Activated naive CD8-positive, alpha-beta T cell treated with anti-CD3 and anti-CD28 coated beads, Interleukin-2, amount 10 ng/mL, durations not matched to agents 7 days and 5 days (primary cell): ENCODE results near the gene MYH7B. TPM values are rescaled to one million over a fixed set of nuclear protein-coding genes. Genes with fewer than 3 reads are reported as not detected.

ENCODE experiments used
- ATAC-seq: fragments of 150-1000 bp; cut with Tn5 transposase; one replicate; pipeline ENCODE4 v1.10.0; 2021; ENCODE audit warnings: low read depth, moderate library complexity
- POLR2A ChIA-PET: fragments of 350-600 bp; sonication (Branson Sonifier 250); formaldehyde crosslinking; loops from one replicate; lab custom pipeline; 2021; ENCODE audit warnings: antibody characterized with exemption; lab: Charles Lee
- DNase-seq: peaks from one replicate; pipeline ENCODE4 v3.0.0; 2021
- H3K27ac Mint-ChIP-seq: one replicate; pipeline ENCODE4 v1.8.0; 2022; ENCODE audit warnings: mild to moderate bottlenecking, mixed read lengths
- H3K27me3 Mint-ChIP-seq: one replicate; pipeline ENCODE4 v1.8.0; 2022; ENCODE audit warnings: mild to moderate bottlenecking, moderate library complexity, mixed read lengths
- H3K36me3 Mint-ChIP-seq: one replicate; pipeline ENCODE4 v1.8.0; 2021; ENCODE audit warnings: mild to moderate bottlenecking, mixed read lengths
- H3K4me1 Mint-ChIP-seq: one replicate; pipeline ENCODE4 v1.8.0; 2021; ENCODE audit warnings: mixed read lengths
- H3K4me3 Mint-ChIP-seq: one replicate; pipeline ENCODE4 v1.8.0; 2022; ENCODE audit warnings: mild to moderate bottlenecking, moderate library complexity, mixed read lengths
- H3K9me3 Mint-ChIP-seq: one replicate; pipeline ENCODE4 v1.8.0; 2021; ENCODE audit warnings: mixed read lengths
- total RNA-seq, 2 experiments: library from RNA; stranded (reverse); gene quantifications; one replicate each; pipeline ENCODE4 v1.2.3, GENCODE V29; 2021

The MYH7B gene
- total RNA-seq, 2 experiments from 2014 or later, result 0.20 to 0.55 TPM

- H3K4me3 Mint-ChIP-seq, result no peak overlapping the region
- POLR2A ChIA-PET, result no interaction called here
- peaks cover 6% of the 10 kb centered on the region for H3K27me3 Mint-ChIP-seq
- no peak overlapping the region for H3K27ac Mint-ChIP-seq
- H3K4me1 Mint-ChIP-seq, result no peaks in the 10 kb centered on the region
- no peaks in the 10 kb centered on the region for H3K36me3 Mint-ChIP-seq
- DNase-seq (no peak), ATAC-seq (no peak)
- H3K9me3 Mint-ChIP-seq, result no peaks in the 10 kb centered on the region
Measured at GRCh38 chr20:34970846-34971560, 15.3 kb downstream of the MYH7B start.

DNA sequence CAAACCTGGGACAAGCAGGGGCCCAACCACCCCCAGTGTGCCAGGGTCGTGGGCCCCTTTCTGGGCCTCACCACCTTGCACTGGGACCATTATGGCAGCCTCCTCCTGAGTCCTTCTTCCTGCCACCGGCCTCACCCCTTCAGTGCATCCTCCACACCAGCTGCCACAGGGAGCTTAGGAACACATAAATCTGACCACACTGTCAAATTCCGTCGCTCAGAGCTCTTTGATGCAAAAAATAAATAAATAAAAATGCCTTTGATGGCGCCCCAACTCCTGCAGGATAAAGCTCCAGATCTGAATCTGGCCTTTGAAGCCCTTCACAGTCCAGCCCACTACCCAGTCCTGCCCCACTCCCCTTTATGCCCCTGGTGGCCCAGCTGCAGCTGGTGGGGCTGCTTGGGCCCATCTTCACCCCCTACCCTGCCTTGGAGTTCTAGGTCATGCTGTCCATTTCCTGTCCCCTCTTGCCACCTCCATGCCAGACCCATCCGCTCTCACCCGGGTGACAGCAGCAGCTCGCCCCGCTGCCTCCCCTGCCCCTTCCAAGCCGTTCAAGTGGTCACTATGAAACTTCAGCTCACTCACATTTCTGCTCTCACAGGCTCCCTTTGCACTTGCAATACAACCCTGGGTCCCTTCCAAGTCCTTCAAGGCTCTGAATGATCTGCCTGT lies 16.0 kb downstream of the MYH7B start:
- H3K4me3 Mint-ChIP-seq, result no peak overlapping the region
- no peak for ATAC-seq
- POLR2A ChIA-PET, result interaction anchor here (0.5 kb wide), 1 partner anchor 12 kb away, joined by 4 read pairs; no protein-coding TSS in a partner anchor
- H3K9me3 Mint-ChIP-seq, result no peaks in the 10 kb centered on the region
- H3K4me1 Mint-ChIP-seq, result no peaks in the 10 kb centered on the region
- H3K27ac Mint-ChIP-seq, result no peak overlapping the region
- no peaks in the 10 kb centered on the region for H3K36me3 Mint-ChIP-seq
- peaks cover 6% of the 10 kb centered on the region for H3K27me3 Mint-ChIP-seq
- no peak for DNase-seq

- POLR2A ChIA-PET, result no interaction called here
- Mint-ChIP-seq H3K27ac (no peak overlapping the region), H3K27me3 (peaks cover 6% of the 10 kb centered on the region), H3K36me3 (no peaks in the 10 kb centered on the region), H3K4me1 (no peaks in the 10 kb centered on the region), H3K4me3 (no peak overlapping the region), H3K9me3 (no peaks in the 10 kb centered on the region)
- no peak for DNase-seq
- no peak for ATAC-seq
Measured at GRCh38 chr20:34974246-34974645, 18.6 kb downstream of the MYH7B start.

DNA sequence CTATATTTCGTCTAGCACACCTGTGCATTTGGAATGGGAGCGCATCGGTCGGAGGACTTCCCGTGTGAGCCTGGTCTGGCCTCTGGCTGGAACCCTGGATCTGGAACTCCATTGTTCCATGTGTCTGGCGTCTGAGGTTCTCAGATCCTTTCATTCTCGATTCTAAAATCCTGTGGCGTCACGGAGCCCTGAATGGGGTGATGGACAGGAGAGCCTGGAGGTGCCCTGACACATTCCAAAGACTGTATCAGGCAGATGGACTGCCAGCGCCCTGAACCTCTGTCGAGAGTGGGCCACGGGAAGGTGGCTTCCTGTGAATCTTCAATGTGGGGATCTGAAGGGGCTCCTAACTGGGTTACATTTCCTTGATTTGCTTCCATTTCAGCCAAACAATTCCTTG lies 20.6 kb downstream of the MYH7B start:
- Mint-ChIP-seq H3K9me3 (no peaks in the 10 kb centered on the region), H3K36me3 (no peaks in the 10 kb centered on the region), H3K27ac (no peak overlapping the region), H3K27me3 (peaks cover 7% of the 10 kb centered on the region), H3K4me1 (no peaks in the 10 kb centered on the region), H3K4me3 (no peak overlapping the region)
- DNase-seq (no peak), ATAC-seq (no peak)
- POLR2A ChIA-PET, result no interaction called here

GRCh38 chr20:34977365-34978091 lies 21.9 kb downstream of the MYH7B start:
- DNase-seq (no peak), ATAC-seq (no peak)
- POLR2A ChIA-PET, result interaction anchor here (0.5 kb wide), 1 partner anchor 79 kb away, joined by 3 read pairs; no protein-coding TSS in a partner anchor
- Mint-ChIP-seq H3K27me3 (peaks cover 8% of the 10 kb centered on the region), H3K27ac (no peak overlapping the region), H3K36me3 (no peaks in the 10 kb centered on the region), H3K9me3 (no peaks in the 10 kb centered on the region), H3K4me3 (no peak overlapping the region), H3K4me1 (no peaks in the 10 kb centered on the region)

DNA sequence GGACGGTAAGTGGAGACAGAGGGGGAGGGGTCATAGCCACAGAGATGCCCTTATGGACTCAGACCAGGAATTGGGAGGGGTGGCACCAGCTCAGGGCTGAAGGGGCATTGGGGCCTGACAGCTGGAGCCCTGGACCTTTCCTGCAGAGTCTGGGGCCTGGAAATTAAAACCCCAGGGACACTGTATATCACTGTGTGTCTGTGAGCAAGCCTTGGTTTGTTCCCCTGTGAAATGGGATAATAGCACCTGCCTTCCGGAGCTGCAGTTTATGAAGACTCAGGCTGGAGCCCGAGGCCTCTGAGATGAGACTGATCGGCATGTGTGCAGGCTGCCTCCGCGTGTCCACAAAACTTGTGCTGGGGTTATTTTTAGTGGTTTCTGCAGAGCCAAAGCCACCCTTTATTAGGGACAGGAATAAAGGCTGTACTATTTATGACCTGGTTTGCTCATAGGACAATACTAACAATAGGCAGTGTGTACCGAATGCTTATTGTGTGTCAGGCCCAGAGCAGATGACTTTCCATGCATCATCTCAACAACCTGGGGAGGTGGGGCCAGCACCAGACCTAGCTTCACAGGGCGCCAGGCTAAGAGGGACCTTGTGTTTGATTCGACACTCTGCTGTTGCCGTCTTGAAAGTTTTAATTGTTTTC lies 22.6 kb downstream of the MYH7B start:
- DNase-seq (no peak), ATAC-seq (no peak)
- H3K9me3 Mint-ChIP-seq, result no peaks in the 10 kb centered on the region
- H3K4me1 Mint-ChIP-seq, result no peaks in the 10 kb centered on the region
- POLR2A ChIA-PET, result no interaction called here
- H3K36me3 Mint-ChIP-seq, result no peaks in the 10 kb centered on the region
- H3K4me3 Mint-ChIP-seq, result no peak overlapping the region
- H3K27me3 Mint-ChIP-seq, result peaks cover 7% of the 10 kb centered on the region
- H3K27ac Mint-ChIP-seq, result no peak overlapping the region

- no peak overlapping the region for H3K4me3 Mint-ChIP-seq
- DNase-seq, result no peak
- no peaks in the 10 kb centered on the region for H3K36me3 Mint-ChIP-seq
- POLR2A ChIA-PET, result no interaction called here
- H3K9me3 Mint-ChIP-seq, result no peaks in the 10 kb centered on the region
- peaks cover 9% of the 10 kb centered on the region for H3K27me3 Mint-ChIP-seq
- H3K4me1 Mint-ChIP-seq, result no peaks in the 10 kb centered on the region
- ATAC-seq, result no peak
- H3K27ac Mint-ChIP-seq, result no peak overlapping the region
Measured at GRCh38 chr20:34979366-34980153, 23.9 kb downstream of the MYH7B start.

DNA sequence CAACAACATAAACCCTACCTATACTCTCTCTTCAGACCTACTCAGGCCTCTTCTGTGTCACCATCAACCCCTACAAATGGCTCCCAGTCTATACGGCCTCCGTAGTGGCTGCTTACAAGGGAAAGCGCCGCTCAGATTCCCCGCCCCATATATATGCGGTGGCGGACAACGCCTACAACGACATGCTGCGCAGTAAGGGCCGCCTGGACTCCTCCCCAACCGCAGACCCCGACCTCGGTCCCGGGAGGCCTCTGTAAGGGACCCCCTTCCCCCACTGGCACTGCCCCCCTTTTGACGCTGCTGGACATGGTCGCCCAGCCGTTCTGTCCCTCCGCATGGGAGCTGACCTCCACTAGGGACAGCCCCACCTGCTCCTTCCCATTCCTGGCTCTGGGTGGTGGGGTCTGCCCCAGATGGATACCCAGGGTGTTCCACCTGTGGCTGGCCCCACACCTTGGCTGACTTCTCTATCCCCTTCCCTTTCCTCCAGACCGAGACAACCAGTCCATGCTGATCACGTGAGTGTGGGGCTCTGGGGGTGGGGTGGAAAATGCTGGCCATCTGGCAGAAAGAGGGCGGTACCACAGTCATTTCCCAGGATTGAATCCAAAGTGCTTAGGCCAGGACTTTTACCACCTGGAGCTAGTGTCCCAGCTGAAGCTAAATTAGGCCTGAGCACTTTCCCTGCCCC lies 25.0 kb downstream of the MYH7B start:
- DNase-seq, result no peak
- H3K4me1 Mint-ChIP-seq, result peaks cover 2% of the 10 kb centered on the region
- peaks cover 9% of the 10 kb centered on the region for H3K27me3 Mint-ChIP-seq
- H3K36me3 Mint-ChIP-seq, result no peaks in the 10 kb centered on the region
- ATAC-seq, result no peak
- POLR2A ChIA-PET, result no interaction called here
- no peak overlapping the region for H3K4me3 Mint-ChIP-seq
- H3K27ac Mint-ChIP-seq, result no peak overlapping the region
- no peaks in the 10 kb centered on the region for H3K9me3 Mint-ChIP-seq

DNA sequence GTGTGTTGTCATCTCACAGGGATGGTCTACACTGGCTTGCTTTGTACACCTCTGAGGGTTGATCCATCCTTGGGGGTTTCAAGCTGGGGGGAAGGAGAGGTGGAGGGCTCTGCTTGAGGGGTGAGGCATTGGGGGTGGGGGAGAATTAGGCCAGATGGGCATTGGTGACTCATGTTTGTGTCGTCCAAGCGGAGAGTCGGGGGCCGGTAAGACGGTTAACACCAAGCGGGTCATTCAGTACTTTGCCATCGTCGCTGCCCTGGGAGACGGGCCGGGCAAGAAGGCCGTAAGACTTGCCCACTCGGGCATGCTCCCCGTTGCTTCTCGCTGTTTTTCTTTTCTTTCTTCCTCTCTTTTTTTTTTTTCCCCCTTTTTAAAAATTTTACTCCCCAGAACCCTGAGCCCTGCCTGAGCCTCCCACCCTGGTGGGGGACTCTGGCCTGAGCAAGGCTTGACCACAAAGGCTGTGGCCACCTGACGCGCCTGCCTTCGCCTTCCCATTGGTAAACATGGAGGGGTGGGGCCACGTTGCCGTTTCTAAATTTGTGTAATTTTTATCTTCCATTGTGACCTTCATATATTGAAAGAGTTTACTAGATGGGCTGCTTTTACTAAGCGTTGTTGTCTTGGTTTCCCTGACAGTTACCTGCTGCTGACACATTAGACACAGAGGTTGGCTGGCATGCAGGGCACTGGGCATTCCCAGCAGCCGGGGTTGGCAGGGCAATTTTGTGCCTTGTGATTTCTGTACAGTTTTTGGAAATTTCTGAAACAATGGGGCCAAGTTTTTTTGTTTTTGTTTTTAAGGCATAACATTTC lies 26.8 kb downstream of the MYH7B start:
- H3K36me3 Mint-ChIP-seq, result no peaks in the 10 kb centered on the region
- H3K4me1 Mint-ChIP-seq, result peaks cover 2% of the 10 kb centered on the region
- no peak for DNase-seq
- no peak overlapping the region for H3K27ac Mint-ChIP-seq
- no peak for ATAC-seq
- no peak overlapping the region for H3K4me3 Mint-ChIP-seq
- H3K27me3 Mint-ChIP-seq, result peaks cover 9% of the 10 kb centered on the region
- POLR2A ChIA-PET, result no interaction called here
- no peaks in the 10 kb centered on the region for H3K9me3 Mint-ChIP-seq

GRCh38 chr20:34983089-34983820 lies 27.6 kb downstream of the MYH7B start:
- no peaks in the 10 kb centered on the region for H3K36me3 Mint-ChIP-seq
- POLR2A ChIA-PET, result interaction anchor here (0.7 kb wide), 1 partner anchor 11 kb away, joined by 4 read pairs; no protein-coding TSS in a partner anchor
- H3K27ac Mint-ChIP-seq, result no peak overlapping the region
- H3K9me3 Mint-ChIP-seq, result no peaks in the 10 kb centered on the region
- no peak for DNase-seq
- H3K27me3 Mint-ChIP-seq, result peaks cover 9% of the 10 kb centered on the region
- H3K4me3 Mint-ChIP-seq, result no peak overlapping the region
- peaks cover 2% of the 10 kb centered on the region for H3K4me1 Mint-ChIP-seq
- no peak for ATAC-seq

DNA sequence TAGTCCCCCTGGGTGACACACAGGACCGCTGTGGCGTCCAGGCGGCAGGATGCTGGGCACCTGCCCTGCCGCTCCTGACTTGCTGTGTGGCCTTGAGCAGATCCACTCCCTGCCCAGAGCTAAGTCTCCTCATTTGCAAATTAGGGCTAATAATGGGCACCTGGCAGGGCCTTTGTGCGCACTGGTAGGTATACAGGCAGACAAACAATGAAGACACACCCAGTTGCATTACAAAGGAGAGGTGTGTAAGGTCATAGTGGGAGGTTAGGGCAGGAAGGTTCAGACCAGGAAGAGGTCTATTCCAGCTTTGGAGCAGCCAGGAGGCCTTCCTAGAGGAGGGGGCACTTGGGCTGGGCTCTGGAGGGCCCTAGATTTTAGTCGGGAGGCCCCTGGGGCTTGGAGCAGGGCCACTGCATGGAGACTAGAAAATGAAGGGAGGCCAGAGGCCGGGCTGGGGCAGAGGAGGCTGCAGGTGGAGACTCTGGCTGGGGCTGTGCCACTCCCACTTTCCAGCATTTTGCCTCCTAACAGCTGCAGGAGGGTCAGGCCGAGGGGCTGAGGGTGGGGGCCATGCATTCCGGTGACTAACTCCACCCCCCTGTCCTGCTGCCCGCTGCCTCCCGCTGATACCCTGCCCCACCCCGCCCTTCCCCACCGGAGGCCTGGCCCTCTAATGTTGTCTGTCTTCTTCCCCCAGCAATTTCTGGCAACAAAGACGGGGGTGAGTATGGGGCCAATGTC lies 28.5 kb downstream of the MYH7B start:
- Mint-ChIP-seq H3K9me3 (no peaks in the 10 kb centered on the region), H3K4me1 (peaks cover 2% of the 10 kb centered on the region), H3K4me3 (no peak overlapping the region), H3K27ac (peak overlapping the region; percentile 56), H3K27me3 (peaks cover 9% of the 10 kb centered on the region), H3K36me3 (no peaks in the 10 kb centered on the region)
- ATAC-seq, result no peak
- POLR2A ChIA-PET, result no interaction called here
- DNase-seq, result no peak
